Psoas muscle (tissue), 8 donors: ENCODE measurements around the gene OXNAD1. TPM values are rescaled to one million over a fixed set of nuclear protein-coding genes. Genes with fewer than 3 reads are reported as not detected.

Experiments used
- ATAC-seq, 4 donors: fragments of 200-7000 bp; cut with Tn5 transposase; one replicate each; pipeline ENCODE4 v1.9.1; 2020; ENCODE audit warnings: moderate library complexity in 3 of 4, mild to moderate bottlenecking in 2 of 4
- DNase-seq, 2 donors: peaks; one replicate each; pipeline ENCODE4 v3.0.0-alpha.2; 2020
- H3K27ac ChIP-seq: fragments of 200-600 bp; one replicate; pipeline ENCODE4 v1.8.0; 2022
- H3K27me3 ChIP-seq, 3 donors: fragments of 200-600 bp in 1 of 3; one replicate each; pipeline versions ENCODE4 v1.6.1 to v1.8.0; 2013 to 2022; ENCODE audit warnings: low read length in 2 of 3, mild to moderate bottlenecking in 2 of 3, moderate library complexity in 1 of 3; ENCODE audit not compliant: insufficient read depth in 3 of 3
- H3K36me3 ChIP-seq, 2 donors: fragments of 200-600 bp in 1 of 2; one replicate each; pipeline versions ENCODE4 v1.6.1 to v1.8.0; 2013 to 2022; ENCODE audit warnings: low read depth in 1 of 2, mild to moderate bottlenecking in 1 of 2, moderate library complexity in 1 of 2; ENCODE audit not compliant: insufficient read depth in 1 of 2
- H3K4me1 ChIP-seq: fragments of 200-600 bp; one replicate; pipeline ENCODE4 v1.8.0; 2022
- H3K4me3 ChIP-seq: fragments of 200-600 bp; one replicate; pipeline ENCODE4 v1.8.0; 2022; ENCODE audit warnings: mild to moderate bottlenecking
- H3K9me3 ChIP-seq: fragments of 200-600 bp; one replicate; pipeline ENCODE4 v1.8.0; 2022
- WGBS, 3 donors: extraction: QIAGEN DNeasy Blood & Tissue Kit; methylation state at CpG; one replicate each; pipeline versions ENCODE4 v1.1.6 to v1.1.7; 2013; 5-methylcytosine and 5-hydroxymethylcytosine counted together
- intact Hi-C, 2 donors: fragments of 100-400 bp; cut with DNase I; formaldehyde crosslinking; loops; one replicate each; pipeline versions ENCODE4 v1.11.0 to v1.14.2; 2022
- polyA plus RNA-seq, 3 donors: library from polyadenylated mRNA; stranded (reverse); fragments of 200-250 nt; gene quantifications; one replicate each; pipeline ENCODE4 v1.2.3, GENCODE V29; 2013
- total RNA-seq, 4 donors: library from RNA; stranded (reverse); fragmentation: NEBNext Ultra II Directional in 2 of 4; extraction: Animal tissue kit (Norgen Biotek cat#: 25700) in 2 of 4; gene quantifications; one replicate each; pipeline versions ENCODE4 v1.2.1 to v1.2.4, GENCODE V29; 2021 to 2023
- TF ChIP-seq, protein P1 (sequence below): fragments of 200-600 bp; IDR thresholded peaks from one replicate; pipeline ENCODE4 v1.8.0; 2022; ENCODE audit warnings: antibody characterized with exemption
- donor health status: healthy with polysubstance abuse.
- donor health status: DM: no; HTN: no; CAD: no; lungs with moderate emphysema.
- donor health status: Bipolar disorder and iron deficiency.
- donor health status: healthy.
- donor health status: DM: yes; HTN: yes; CAD: no.
- donor health status: DM: no; HTN: no; CAD: no.
- donor health status: DM: no; HTN: no; CAD: no.
- donor health status: DM: yes; HTN: yes; CAD: no.

The OXNAD1 gene
- total and polyA plus RNA-seq, 7 donors, result 5.4 to 24.4 (median 10.4) TPM

DNA sequence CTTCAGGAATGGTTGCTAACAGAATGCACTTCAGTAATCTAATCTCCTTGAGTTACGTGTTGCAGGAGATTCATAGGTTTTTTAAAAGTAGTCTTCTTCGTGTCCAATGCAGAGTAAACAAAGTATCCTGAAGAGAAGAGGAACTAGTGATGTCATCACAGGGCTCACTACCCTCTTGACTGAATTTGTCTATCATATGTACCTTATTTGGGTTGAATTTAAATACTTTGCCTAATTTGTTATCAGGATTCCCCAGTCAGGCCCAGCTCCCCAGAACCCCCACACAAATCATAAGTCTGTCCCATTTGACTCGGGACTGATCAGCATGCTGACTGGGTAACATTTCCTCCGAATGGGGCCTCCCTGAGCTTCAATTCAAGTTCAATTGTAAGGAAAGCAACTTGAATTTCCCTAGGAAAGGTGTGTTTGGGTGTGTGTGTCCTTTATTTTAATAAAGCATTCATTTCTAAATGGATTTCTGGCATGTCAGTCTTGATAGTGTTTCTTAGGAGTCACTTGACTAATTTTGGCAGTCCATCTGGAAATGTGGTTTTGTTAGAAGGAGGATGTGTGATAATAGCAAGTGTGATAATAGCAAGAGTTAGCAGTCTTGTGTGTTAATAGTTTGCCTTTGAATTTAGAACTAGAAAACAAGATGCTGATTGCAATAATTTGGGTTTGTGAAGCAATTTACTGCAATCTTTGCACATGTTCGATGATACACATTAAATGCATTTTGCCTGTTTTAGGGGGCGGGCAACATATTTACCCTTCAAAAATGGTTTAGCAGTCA, 21.9 kb downstream of the OXNAD1 start:
- Histone ChIP-seq H3K9me3 (no peaks in the 10 kb centered on the region), H3K36me3 (peaks cover 5 to 12% of the 10 kb centered on the region in 2 donors), H3K27ac (peak overlapping the region; percentile 80), H3K4me1 (peaks cover 39% of the 10 kb centered on the region), H3K4me3 (no peak overlapping the region), H3K27me3 (no peaks in the 10 kb centered on the region)
- TF ChIP-seq, protein P1, sequence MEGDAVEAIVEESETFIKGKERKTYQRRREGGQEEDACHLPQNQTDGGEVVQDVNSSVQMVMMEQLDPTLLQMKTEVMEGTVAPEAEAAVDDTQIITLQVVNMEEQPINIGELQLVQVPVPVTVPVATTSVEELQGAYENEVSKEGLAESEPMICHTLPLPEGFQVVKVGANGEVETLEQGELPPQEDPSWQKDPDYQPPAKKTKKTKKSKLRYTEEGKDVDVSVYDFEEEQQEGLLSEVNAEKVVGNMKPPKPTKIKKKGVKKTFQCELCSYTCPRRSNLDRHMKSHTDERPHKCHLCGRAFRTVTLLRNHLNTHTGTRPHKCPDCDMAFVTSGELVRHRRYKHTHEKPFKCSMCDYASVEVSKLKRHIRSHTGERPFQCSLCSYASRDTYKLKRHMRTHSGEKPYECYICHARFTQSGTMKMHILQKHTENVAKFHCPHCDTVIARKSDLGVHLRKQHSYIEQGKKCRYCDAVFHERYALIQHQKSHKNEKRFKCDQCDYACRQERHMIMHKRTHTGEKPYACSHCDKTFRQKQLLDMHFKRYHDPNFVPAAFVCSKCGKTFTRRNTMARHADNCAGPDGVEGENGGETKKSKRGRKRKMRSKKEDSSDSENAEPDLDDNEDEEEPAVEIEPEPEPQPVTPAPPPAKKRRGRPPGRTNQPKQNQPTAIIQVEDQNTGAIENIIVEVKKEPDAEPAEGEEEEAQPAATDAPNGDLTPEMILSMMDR, result no peak
- WGBS, 3 donors, result 54 to 61% (median 58%) methylated on average over 6 of the region's 6 CpGs
- no peak for ATAC-seq
- no peak for DNase-seq
- intact Hi-C loops, result no loop called here

DNA sequence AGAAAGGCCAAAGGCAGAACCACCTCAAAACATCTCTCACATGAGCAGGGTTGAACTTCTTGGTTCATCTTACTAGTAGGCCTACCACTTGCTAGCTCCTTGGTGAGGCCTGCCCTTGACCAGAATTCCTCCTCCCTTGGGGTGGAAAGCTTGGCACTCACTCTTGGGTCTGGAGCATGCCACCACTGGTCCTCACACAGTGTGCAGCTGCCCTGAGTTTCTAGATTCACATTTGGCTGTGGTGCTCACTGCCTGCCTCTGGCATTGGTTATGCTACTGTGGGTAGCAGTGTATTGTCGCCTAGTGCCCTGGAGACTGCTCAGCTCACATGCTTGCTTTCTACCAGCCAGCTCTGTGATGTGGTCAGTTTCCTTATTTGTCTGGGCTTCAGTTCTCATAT, 23.7 kb downstream of the OXNAD1 start:
- ATAC-seq (peak; percentile 80 to 93 (median 88)), DNase-seq (peak in 1 of 2 donors; percentile 57)
- Histone ChIP-seq H3K4me1 (peaks cover 39% of the 10 kb centered on the region), H3K36me3 (peaks cover 0 to 4% of the 10 kb centered on the region in 2 donors), H3K27me3 (no peaks in the 10 kb centered on the region), H3K27ac (peak overlapping the region; percentile 80), H3K9me3 (no peaks in the 10 kb centered on the region), H3K4me3 (no peak overlapping the region)
- 27 to 30% (median 29%) methylated on average over 1 of the region's 1 CpG for WGBS, 3 donors
- intact Hi-C loops, result loop anchor here in 1 of 2 donors (2.0 kb wide), 1 partner anchor 224 kb away; the partner anchor contains the start of gene RFTN1
- TF ChIP-seq, protein P1, result no peak

DNA sequence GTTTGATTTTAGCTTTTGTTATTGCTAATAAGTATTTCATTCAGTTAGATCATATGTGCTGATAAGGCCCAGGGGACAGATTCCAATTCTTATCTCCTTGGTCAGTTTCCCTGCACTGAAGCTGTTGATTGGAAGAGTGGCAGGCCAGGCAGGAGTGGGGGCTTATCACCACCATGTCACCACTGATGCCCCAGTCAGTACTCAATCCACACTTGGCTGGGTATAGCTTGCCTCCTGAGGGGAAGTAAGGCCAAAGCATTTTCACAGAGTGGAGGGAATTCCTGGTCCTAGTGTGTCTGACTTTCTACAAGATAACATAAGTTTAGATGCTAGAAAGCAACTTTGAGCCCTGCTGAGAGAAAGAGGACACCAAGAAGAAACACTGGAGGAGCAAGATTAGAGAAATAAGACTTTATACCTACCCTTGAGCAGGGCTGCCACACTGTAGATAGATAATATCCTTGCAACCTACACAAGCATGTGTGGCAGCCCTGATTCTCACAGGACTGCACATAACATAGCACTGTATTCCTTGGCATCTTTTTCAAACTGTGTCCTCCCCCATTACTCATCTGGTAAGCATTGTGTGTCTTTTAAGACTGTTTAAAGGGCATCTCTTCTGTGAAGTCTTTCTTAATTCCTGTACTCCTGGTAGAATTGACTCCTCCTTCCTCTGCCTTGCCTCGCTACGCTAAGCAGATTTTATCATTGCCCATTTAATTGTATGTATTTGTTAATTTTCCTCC, 24.3 kb downstream of the OXNAD1 start:
- H3K27ac ChIP-seq, result peak overlapping the region; percentile 80
- no peak for DNase-seq
- H3K36me3 ChIP-seq, result no peaks in the 10 kb centered on the region
- WGBS, 3 donors, result 84 to 93% (median 85%) methylated on average over 2 of the region's 2 CpGs
- no peaks in the 10 kb centered on the region for H3K9me3 ChIP-seq
- peak in 1 of 4 donors; percentile 6 for ATAC-seq
- intact Hi-C loops, result loop anchor here in 1 of 2 donors (2.0 kb wide), 1 partner anchor 223 kb away; the partner anchor contains the start of gene RFTN1
- H3K4me3 ChIP-seq, result no peak overlapping the region
- peaks cover 39% of the 10 kb centered on the region for H3K4me1 ChIP-seq
- H3K27me3 ChIP-seq, result no peaks in the 10 kb centered on the region
- TF ChIP-seq, protein P1, result no peak

DNA sequence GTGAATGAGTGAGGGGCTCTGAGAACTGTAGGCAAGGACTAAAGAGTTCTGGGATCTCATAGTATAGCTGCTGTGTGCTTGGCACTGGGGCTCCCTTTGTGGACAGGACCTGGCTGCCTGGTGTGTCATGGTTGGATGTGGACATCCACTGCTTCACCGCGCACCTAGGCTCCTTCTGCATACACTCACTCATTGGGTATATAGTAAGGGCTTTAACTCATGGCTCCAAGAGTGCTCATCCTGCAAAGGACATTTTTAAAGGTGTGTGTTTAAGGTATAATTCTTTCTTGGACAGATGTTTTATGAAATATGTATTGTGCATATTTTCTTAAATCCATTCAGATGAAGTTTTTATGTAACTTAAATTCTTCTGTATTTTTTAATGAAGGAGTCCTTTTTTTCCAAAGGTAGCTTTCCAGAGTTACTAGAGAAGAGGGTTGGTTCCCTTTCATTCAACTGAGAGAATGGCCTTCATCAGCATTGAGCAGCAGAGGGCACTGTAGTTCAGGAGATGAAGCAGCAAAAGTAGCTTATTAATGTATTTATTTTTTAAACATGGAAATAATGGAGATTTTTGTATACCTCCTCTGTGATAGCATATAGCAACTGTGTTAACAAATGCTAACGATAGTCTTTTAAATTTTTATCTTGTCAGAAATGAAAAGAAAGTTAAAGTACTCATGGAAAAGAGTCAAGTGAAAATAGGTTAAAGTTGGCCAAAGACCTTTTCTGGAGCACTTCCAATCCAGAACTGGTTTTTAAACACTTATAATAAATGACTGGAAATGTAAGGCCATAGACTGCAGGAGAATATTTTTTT, 25.2 kb downstream of the OXNAD1 start:
- no peaks in the 10 kb centered on the region for H3K27me3 ChIP-seq
- H3K4me1 ChIP-seq, result peaks cover 36% of the 10 kb centered on the region
- ATAC-seq (peak in 2 of 4 donors; percentile 38 to 65), DNase-seq (no peak)
- H3K36me3 ChIP-seq, result peaks cover 0 to 5% of the 10 kb centered on the region in 2 donors
- TF ChIP-seq, protein P1, result peak; percentile 81
- intact Hi-C loops, result loop anchor here (1.0 to 2.0 kb wide), 2 partner anchors 260 to 261 kb away; no protein-coding TSS in a partner anchor
- WGBS, 3 donors, result 65 to 73% (median 71%) methylated on average over 3 of the region's 3 CpGs
- H3K4me3 ChIP-seq, result no peak overlapping the region
- peak overlapping the region; percentile 80 for H3K27ac ChIP-seq
- H3K9me3 ChIP-seq, result no peaks in the 10 kb centered on the region
